GM21447 (cell line): ENCODE measurements around the gene VWA5A.

Experiments
- ATAC-seq: cut with Tn5 transposase; IDR thresholded peaks from one replicate; pipeline ENCODE4 v1.9.1; 2021; ENCODE audit not compliant: unreplicated experiment

The VWA5A gene, protein sequence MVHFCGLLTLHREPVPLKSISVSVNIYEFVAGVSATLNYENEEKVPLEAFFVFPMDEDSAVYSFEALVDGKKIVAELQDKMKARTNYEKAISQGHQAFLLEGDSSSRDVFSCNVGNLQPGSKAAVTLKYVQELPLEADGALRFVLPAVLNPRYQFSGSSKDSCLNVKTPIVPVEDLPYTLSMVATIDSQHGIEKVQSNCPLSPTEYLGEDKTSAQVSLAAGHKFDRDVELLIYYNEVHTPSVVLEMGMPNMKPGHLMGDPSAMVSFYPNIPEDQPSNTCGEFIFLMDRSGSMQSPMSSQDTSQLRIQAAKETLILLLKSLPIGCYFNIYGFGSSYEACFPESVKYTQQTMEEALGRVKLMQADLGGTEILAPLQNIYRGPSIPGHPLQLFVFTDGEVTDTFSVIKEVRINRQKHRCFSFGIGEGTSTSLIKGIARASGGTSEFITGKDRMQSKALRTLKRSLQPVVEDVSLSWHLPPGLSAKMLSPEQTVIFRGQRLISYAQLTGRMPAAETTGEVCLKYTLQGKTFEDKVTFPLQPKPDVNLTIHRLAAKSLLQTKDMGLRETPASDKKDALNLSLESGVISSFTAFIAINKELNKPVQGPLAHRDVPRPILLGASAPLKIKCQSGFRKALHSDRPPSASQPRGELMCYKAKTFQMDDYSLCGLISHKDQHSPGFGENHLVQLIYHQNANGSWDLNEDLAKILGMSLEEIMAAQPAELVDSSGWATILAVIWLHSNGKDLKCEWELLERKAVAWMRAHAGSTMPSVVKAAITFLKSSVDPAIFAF

GRCh38 chr11:124114942-124115781 is at the start of gene VWA5A:
VWA5A (plus strand) TSS chr11:124115450; CDS start chr11:124117512, 2,062 bp downstream.
- ATAC-seq, result peak; percentile 100

- no peak for ATAC-seq
Observed at GRCh38 chr11:124068601-124069110, 46.6 kb upstream of the VWA5A start.

- ATAC-seq, result peak; percentile 53
Observed at GRCh38 chr11:124069429-124070401, 45.5 kb upstream of the VWA5A start.

- peak; percentile 84 for ATAC-seq
Observed at GRCh38 chr11:124070915-124071622, 44.2 kb upstream of the VWA5A start.

- ATAC-seq, result no peak
Observed at GRCh38 chr11:124071623-124071948, 43.7 kb upstream of the VWA5A start.

- no peak for ATAC-seq
Observed at GRCh38 chr11:124072147-124072546, 43.1 kb upstream of the VWA5A start.

- ATAC-seq, result no peak
Observed at GRCh38 chr11:124074554-124074953, 40.7 kb upstream of the VWA5A start.

- ATAC-seq, result no peak
Observed at GRCh38 chr11:124075492-124075840, 39.8 kb upstream of the VWA5A start.

GRCh38 chr11:124075841-124076651 is 39.2 kb upstream of the VWA5A start:
- no peak for ATAC-seq

- no peak for ATAC-seq
Observed at GRCh38 chr11:124077266-124077665, 38.0 kb upstream of the VWA5A start.

- ATAC-seq, result no peak
Observed at GRCh38 chr11:124078591-124078990, 36.7 kb upstream of the VWA5A start.

- no peak for ATAC-seq
Observed at GRCh38 chr11:124079631-124080326, 35.5 kb upstream of the VWA5A start.

DNA sequence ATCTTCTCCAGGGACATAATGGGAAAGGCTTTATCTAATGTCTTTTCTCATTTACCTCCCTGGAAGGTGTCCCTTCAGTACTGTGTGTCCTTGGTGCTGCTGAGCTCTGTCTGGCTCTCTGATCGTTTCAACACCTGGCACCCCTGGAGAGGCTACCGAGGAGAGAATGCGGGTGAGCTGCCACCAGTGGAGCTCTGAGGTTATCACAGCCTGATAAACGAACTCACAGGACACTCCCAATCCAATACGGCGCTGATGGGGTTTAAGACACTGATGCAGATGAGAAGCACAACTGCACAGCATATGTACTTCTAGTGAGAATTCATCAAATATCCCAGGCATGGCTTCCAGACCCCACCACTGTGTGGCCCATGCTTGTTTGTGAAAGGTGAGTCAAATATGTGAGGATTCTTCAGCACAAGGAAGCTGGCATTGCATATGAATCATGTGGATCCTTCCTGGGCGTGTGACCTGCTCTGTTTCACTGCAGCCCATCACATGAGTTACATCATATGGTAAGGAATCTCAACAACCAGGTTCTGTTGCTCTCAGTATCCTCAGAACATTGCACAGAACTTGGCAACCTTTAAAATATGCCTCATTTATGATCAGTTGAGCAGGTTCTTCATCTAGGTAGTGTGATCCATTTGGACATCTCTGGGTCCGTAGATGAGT is 34.8 kb upstream of the VWA5A start:
- no peak for ATAC-seq

GRCh38 chr11:124081483-124081882 is 33.8 kb upstream of the VWA5A start:
- no peak for ATAC-seq

DNA sequence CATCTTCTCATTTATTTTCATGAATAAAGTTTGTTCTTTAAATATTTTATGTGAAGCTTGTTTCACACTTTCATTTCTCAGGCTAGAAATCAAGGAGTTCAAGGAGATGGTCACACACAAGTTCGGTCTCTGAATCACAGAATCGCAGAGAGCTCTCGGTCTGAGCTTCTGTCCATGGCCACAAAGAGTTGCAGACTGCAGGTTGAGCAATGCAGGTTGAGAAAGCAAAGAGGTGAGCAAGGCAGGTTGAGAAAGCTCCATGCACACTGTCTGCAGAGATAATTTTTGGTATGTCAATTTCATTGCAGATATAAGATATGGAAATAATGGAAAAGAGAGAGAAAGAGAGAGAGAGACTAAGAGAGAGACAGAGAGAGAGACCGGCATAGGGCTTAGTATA is 32.9 kb upstream of the VWA5A start:
- ATAC-seq, result no peak

DNA sequence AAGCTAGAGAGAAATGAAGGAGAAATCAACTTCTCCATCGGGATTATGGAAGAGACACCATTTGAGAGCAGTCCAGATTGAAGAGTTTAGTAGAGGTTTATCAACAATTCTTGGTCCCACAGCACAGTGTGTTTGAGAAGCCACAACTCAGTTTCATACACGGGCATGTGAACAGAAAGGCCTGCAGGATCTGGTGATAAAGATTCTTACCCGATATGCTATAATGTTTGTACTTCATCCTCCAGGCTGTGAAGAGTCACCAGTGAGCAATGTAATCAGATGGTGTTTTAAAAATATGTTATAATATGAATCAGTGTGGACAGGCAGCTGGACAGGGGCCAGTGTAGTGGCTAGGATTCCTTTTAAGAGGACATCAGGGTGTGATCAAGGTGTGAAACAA is 29.7 kb upstream of the VWA5A start:
- ATAC-seq, result no peak

DNA sequence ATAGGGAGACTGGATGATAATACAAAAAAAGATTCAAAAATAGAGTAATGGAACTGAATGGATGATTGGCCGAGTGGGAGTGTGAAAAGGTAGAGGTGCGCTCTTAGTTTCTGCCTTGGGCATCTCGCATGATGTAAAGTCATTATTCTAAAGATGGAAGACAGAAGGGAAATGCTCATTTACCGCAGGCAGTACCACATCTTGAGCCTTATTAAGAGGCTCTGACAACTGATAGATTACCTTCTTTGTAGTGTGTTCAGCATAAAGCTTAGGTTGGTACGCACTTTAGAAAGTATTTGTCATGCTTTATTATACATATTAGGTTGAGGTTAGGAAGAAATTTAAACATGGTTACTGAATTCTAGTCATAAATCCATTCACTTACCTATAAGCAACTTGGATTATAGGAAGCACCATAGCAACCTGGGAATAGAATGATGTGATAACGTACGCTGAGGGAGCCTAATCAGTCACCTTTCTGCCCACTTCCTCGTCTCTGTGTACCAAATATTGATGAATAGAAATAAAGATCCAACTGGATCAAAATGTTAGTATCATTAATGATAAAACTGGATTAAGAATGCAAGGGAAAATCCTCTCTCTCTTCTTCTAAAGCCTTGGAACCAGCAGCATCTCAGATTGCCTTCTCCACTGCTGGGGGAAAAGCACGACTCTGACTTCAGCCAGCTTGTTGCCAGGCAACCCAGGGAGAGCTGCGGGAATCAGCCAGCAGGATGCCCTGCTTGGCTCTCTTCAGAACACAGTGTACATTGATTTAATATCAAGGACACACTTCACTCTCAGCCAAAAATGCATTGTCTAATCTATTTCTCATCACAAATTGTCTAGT is 29.0 kb upstream of the VWA5A start:
- ATAC-seq, result no peak
